GM12865 (cell line): ENCODE measurements around the gene PDE6B.

Experiments
- DNase-seq: peaks from one replicate; pipeline ENCODE4 v3.0.0; 2010; ENCODE audit warnings: low read depth
- H3K4me3 ChIP-seq: 2 replicates; pipeline ENCODE4 v1.5.1; 2011; ENCODE audit warnings: mild to moderate bottlenecking, low read depth, low read length, control low read depth
- CTCF ChIP-seq: IDR thresholded peaks from 2 replicates; pipeline ENCODE4 v1.5.1; 2011; ENCODE audit warnings: low read length, control low read depth, low read depth, inconsistent platforms; ENCODE audit not compliant: insufficient read depth; ENCODE audit errors: missing control alignments

Gene PDE6B

GRCh38 chr4:617644-618641, 7.4 kb upstream of the PDE6B start:
- H3K4me3 ChIP-seq: no peak overlapping the region
- no peak for TF ChIP-seq CTCF
- DNase-seq: no peak

GRCh38 chr4:620201-620600, 5.2 kb upstream of the PDE6B start:
- DNase-seq: no peak
- no peak overlapping the region for H3K4me3 ChIP-seq
- no peak for TF ChIP-seq CTCF

- H3K4me3 ChIP-seq: no peak overlapping the region
- no peak for DNase-seq
- TF ChIP-seq CTCF: no peak
Measured at GRCh38 chr4:620851-621261, 4.5 kb upstream of the PDE6B start.

- no peak for DNase-seq
- no peak overlapping the region for H3K4me3 ChIP-seq
- no peak for TF ChIP-seq CTCF
Measured at GRCh38 chr4:621296-622070, 3.9 kb upstream of the PDE6B start.

GRCh38 chr4:622071-622995, 3.0 kb upstream of the PDE6B start:
- no peak for TF ChIP-seq CTCF
- DNase-seq: no peak
- no peak overlapping the region for H3K4me3 ChIP-seq
